Stomach smooth muscle (tissue), 2 donors: ENCODE results near the gene CCDC174.
"Not testable (repeated sequence)": the region's sequence is repeated elsewhere in the genome, so short reads cannot be mapped to it uniquely, and the experiment has no call there.

ENCODE experiments used
- H3K27ac ChIP-seq: one replicate; pipeline ENCODE4 v1.7.0; 2013; ENCODE audit warnings: mild to moderate bottlenecking, low read length, inconsistent platforms
- H3K27me3 ChIP-seq, 2 donors: one replicate each; pipeline ENCODE4 v1.7.0; 2013; ENCODE audit warnings: low read length in 2 of 2; ENCODE audit not compliant: insufficient read depth in 2 of 2, control insufficient read depth in 1 of 2
- H3K36me3 ChIP-seq, 2 donors: one replicate each; pipeline ENCODE4 v1.7.0; 2013; ENCODE audit warnings: low read length in 2 of 2; ENCODE audit not compliant: control insufficient read depth in 2 of 2, insufficient read depth in 2 of 2
- H3K4me1 ChIP-seq: one replicate; pipeline ENCODE4 v1.7.0; 2013; ENCODE audit warnings: low read length; ENCODE audit not compliant: control insufficient read depth, insufficient read depth
- H3K4me3 ChIP-seq, 2 donors: one replicate each; pipeline ENCODE4 v1.7.0; 2013; ENCODE audit warnings: low read length in 2 of 2
- H3K9ac ChIP-seq, 2 donors: one replicate each; pipeline ENCODE4 v1.7.0; 2013; ENCODE audit warnings: low read length in 2 of 2, mild to moderate bottlenecking in 1 of 2
- H3K9me3 ChIP-seq, 2 donors: one replicate each; pipeline ENCODE4 v1.7.0; 2013; ENCODE audit warnings: low read length in 2 of 2; ENCODE audit not compliant: control insufficient read depth in 2 of 2
- donor health status: healthy.
- donor health status: Pancreatic carcinoma.

CCDC174 gene

DNA sequence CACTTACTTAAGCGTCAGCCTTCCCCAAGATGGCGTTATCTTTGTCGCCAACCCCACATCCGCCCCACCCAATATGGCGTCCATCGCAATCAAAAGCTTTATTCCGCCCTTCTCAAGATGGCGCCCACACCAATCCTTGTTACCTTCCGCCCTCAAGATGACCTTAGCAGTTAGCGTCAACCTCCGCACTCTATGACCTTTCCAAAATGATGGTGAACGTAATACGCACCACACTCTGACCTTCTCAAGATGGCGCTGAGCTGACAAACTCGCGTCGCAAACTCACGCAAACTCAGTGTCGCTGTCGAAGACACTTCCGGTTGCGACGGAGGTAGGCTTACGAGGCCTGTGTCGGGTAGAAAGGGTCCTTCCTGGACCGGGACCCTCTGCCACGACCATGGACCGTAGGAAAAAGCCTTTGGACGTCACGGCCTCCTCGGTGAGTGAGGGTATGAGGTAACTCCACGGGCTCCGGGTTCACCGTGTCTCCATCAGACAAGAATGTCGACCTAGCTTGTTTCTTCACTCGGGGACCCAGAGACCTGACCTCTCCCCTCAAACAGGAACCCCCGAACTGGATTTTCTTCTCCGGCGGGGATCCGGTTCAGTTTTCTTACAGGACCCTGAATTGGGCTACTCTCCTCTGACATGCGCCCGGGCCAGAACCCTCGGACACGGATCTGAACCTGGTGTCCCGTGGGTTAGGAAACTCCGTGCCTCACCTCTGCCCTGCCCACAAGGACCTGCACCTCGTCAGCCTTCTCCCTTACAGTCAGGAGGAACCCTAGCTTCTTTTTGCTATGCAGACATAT lies at the start of gene CCDC174:
CCDC174 (plus strand) TSS at position 323 of the 812 bp plus-strand sequence; CDS start at position 398, 75 bp downstream.
- H3K4me1 ChIP-seq, result peaks cover 12% of the 10 kb centered on the region
- H3K27ac ChIP-seq, result peak within 1 kb of the TSS; percentile 87
- peak within 1 kb of the TSS; percentile 89 to 100 for H3K4me3 ChIP-seq
- H3K36me3 ChIP-seq, result peaks cover 3 to 13% of the 10 kb centered on the region in 2 donors
- peak within 1 kb of the TSS; percentile 85 to 100 for H3K9ac ChIP-seq
- no peaks in the 10 kb centered on the region for H3K27me3 ChIP-seq
- H3K9me3 ChIP-seq, result no peaks in the 10 kb centered on the region

DNA sequence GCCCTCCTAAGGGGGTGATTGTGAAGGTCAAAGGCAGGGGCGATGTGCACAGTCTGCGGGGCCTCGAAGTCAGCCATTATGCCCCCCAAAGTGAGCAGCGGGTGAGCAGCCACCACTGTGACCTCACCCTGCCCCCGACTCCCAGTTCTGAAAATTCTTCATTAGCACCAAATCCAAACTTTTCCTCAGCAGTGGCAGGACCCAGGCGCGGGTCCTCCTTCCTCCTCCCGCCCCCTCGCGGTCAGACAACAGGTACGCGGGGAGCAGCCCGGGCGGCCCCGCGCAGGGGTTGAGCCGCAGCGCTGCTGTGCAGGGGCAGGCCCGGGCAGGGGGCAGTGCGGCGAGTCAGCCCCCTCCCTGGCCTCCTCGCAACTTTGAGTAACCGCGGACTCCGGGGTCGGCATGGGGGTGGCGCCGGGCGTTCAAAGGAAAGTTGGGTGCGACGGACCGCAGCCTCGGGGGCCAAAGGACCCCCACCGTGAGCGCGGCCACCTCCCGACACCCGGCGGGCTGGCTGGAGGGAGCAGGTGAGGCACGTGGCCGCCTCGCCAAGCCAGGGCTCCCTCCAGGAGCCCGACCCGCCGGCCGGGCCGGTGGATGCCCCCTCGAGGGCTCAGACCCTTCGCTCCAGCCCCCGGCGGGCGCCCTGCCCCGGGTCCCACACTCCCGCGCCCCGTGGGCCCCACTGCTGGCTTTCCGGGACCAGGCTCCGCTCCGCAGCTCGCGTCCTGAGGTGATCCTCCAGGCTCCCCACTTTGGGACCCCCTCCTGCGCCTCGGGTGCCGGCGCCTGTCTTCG lies 49.4 kb upstream of the CCDC174 start:
- Histone ChIP-seq H3K36me3 (no peaks in the 10 kb centered on the region), H3K27me3 (peaks cover 33 to 42% of the 10 kb centered on the region in 2 donors), H3K9ac (no peak overlapping the region), H3K4me1 (peaks cover 7% of the 10 kb centered on the region), H3K4me3 (peak overlapping the region in 1 of 2 donors; percentile 40), H3K9me3 (peaks cover 4 to 5% of the 10 kb centered on the region in 2 donors), H3K27ac (no peak overlapping the region)

DNA sequence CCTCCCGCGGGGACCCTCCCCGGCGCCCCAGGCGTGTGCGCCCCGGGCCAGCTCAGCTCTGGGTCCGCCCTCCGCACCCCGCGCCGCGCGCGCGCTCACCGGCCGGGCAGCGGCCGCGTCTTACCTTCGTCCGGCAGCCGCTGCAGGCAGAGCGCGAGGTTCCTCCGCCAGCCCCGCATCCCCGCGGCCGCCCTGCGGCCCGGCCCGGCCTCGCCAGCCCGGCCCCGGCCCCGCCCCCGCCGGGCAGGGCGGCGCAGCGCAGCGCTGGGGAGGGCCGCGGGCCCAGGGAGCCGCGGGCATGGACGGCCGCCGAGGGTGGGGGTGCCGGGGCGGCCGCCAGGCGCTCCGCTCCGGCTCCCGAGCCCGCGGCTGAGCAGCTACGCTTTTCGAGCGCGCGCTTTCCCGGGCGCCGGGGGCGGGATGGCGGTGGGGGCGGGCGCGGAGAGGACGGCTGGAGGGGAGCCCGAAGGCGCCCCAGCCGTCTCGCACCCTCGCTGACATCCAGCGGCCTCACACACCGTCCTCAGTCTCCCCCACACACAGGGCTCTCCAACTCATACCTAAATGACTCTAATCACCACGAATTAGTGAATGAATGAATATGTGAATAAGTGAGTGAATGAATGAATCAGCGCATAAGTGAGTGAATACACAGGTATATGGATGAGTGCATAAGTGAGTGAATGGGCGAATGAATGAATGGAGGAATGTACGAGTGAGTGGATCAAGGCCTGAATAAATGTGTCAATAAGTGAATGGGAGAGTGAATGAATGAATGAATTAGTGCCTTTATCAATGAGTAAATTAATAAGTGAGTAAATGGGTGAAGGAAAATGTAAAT lies 48.5 kb upstream of the CCDC174 start:
- no peaks in the 10 kb centered on the region for H3K36me3 ChIP-seq
- H3K4me3 ChIP-seq, result peak overlapping the region in 1 of 2 donors; percentile 40
- H3K4me1 ChIP-seq, result peaks cover 7% of the 10 kb centered on the region
- H3K27ac ChIP-seq, result no peak overlapping the region
- peaks cover 33 to 40% of the 10 kb centered on the region in 2 donors for H3K27me3 ChIP-seq
- peaks cover 4 to 5% of the 10 kb centered on the region in 2 donors for H3K9me3 ChIP-seq
- no peak overlapping the region for H3K9ac ChIP-seq

DNA sequence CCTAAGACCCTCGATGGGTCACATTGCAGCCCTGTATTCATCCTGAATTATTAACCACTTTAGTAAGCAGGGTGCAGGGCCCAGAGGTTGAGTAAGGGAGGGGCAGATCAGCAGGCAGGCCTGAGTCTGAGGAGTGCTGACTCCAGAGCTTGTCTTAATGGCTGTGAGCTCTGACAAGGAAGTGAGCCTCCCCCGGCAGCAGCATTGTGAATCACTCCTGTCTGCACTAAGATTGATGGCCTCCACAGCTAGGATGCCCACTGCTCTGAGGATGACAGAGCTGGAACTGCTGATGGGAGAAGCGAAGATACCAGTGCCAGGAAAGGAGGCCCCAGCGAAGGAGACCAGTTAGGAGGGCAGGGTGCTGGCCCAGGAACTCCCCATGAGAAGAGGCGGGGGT lies 46.5 kb upstream of the CCDC174 start:
- peaks cover 33% of the 10 kb centered on the region in 2 donors for H3K27me3 ChIP-seq
- no peak overlapping the region for H3K27ac ChIP-seq
- H3K36me3 ChIP-seq, result no peaks in the 10 kb centered on the region

DNA sequence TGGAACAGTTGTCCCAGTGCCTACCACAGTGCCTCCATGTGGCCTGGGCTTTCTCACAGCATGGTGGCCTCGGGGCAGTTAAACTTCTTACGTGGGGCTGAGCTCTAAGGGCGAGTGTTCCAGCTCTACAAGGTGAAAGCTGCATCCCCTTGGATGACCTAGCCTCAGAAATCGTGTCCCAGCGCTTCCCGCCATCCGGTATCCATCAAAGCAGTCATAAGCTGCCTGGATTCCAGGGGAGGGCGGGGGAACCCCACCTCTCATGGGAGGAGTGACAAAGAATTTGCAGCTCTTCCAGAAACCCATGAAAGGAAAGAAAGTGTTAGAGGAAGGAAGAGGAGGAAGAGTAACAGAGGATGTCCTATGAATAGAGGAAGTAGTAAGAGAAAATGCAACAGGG lies 45.8 kb upstream of the CCDC174 start:
- H3K27ac ChIP-seq, result no peak overlapping the region
- H3K27me3 ChIP-seq, result peaks cover 28 to 34% of the 10 kb centered on the region in 2 donors
- H3K9me3 ChIP-seq, result no peaks in the 10 kb centered on the region
- no peak overlapping the region for H3K9ac ChIP-seq
- H3K4me3 ChIP-seq, result no peak overlapping the region
- H3K4me1 ChIP-seq, result peaks cover 7% of the 10 kb centered on the region
- no peaks in the 10 kb centered on the region for H3K36me3 ChIP-seq

More for the DNA sequence above, 46.5 kb upstream of the CCDC174 start:
- no peak overlapping the region for H3K4me3 ChIP-seq
- no peaks in the 10 kb centered on the region for H3K9me3 ChIP-seq
- H3K9ac ChIP-seq, result no peak overlapping the region
- peaks cover 7% of the 10 kb centered on the region for H3K4me1 ChIP-seq

DNA sequence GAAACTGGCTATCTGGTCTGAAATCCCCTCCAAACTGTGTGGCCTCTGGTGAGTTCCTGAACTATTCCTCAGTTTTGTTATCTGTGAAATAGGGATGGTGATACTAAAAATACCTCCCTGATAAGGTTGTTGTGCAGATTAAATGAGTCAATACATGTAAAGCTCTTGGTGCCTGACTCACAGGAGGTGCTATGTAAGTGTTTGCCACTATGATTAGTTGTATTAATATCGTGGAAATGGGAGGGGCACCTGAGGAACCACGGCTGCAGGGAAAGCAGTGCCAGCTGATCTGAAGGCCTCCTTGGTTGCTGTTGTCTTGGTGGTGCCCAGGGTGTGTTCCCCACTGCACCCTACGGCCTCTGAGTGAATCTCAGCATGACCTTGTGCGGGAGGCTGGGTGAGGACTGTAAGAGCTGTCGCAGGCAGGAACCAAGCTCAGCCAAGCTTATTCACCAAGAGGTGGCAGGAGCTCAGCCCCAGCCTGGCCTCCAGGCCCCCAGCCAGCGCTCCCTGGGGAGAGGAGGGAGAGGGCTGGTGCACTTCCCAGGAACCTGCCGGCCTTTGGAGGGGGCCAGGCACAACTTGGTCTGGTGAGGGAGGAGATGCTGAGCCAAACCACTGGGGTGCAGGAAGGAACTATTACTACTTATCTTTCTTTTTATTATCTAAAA lies 44.8 kb upstream of the CCDC174 start:
- H3K27ac ChIP-seq, result no peak overlapping the region
- H3K9me3 ChIP-seq, result no peaks in the 10 kb centered on the region
- peaks cover 7% of the 10 kb centered on the region for H3K4me1 ChIP-seq
- no peaks in the 10 kb centered on the region for H3K36me3 ChIP-seq
- no peak overlapping the region for H3K4me3 ChIP-seq
- peaks cover 18 to 27% of the 10 kb centered on the region in 2 donors for H3K27me3 ChIP-seq
- no peak overlapping the region for H3K9ac ChIP-seq

DNA sequence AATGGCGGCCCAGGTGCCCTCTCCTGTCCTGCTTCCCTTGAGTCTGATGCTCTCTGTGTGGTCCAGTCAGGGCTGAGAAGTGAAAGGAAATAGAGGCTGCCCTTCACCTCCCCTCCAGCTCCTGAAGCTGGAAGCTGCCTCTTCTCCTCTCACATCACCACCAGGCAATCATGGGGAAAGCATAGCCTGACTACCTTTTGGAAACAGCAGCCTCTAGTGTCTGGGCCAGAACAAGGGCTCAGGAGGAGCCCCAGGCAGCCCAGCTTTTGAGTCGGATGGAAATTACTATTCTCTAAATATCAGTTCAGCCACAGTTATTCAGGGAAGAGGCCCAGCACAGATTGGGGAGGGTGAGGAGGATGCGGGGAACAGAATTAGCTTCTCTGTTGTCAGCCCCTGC lies 43.3 kb upstream of the CCDC174 start:
- Histone ChIP-seq H3K27ac (no peak overlapping the region), H3K9me3 (no peaks in the 10 kb centered on the region), H3K9ac (no peak overlapping the region), H3K4me3 (no peak overlapping the region), H3K27me3 (peaks cover 14 to 17% of the 10 kb centered on the region in 2 donors), H3K36me3 (no peaks in the 10 kb centered on the region), H3K4me1 (no peaks in the 10 kb centered on the region)

DNA sequence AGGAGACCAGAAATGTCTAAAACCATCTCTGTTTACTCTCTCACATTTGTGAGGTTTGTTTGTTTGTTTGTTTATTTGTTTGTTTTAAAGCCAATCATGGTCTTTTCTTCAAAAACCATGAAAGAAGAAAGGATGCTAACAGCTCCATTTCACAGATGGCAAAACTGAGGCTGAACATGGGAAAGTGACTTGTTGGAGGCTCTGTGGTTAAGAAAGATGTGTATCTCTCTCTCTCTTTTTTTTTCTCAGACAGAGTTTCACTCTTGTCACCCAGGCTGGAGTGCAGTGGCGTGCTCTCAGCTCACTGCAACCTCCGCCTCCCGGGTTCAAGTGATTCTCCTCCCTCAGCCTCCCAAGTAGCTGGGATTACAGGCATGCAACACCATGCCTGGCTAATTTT lies 42.5 kb upstream of the CCDC174 start:
- H3K4me3 ChIP-seq, H3K9me3 ChIP-seq, H3K36me3 ChIP-seq, H3K4me1 ChIP-seq, H3K9ac ChIP-seq, H3K27ac ChIP-seq: not testable (repeated sequence)
- peaks cover 7 to 11% of the 10 kb centered on the region in 2 donors for H3K27me3 ChIP-seq

DNA sequence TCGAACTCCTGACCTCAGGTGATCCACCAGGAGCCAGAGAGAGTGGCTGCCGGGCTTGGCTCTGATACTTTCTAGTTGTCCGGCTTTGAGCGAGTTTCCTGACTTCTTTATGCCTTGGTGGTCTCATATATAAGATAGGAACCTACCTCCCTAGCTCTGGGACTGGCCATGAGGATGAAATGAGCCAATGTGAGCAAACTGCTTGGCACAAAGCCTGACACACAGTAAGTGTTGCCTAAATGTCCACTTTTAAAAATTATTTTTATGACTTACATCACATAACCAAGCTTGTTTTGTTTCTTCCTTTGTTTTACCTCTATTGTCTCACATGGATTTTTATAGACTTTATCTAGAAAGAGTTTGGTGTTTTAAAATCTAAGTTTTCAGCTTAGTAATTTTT lies 42.1 kb upstream of the CCDC174 start:
- Histone ChIP-seq H3K9me3 (no peaks in the 10 kb centered on the region), H3K27me3 (peaks cover 5 to 7% of the 10 kb centered on the region in 2 donors), H3K36me3 (no peaks in the 10 kb centered on the region), H3K4me1 (no peaks in the 10 kb centered on the region), H3K9ac (no peak overlapping the region), H3K4me3 (no peak overlapping the region), H3K27ac (no peak overlapping the region)

DNA sequence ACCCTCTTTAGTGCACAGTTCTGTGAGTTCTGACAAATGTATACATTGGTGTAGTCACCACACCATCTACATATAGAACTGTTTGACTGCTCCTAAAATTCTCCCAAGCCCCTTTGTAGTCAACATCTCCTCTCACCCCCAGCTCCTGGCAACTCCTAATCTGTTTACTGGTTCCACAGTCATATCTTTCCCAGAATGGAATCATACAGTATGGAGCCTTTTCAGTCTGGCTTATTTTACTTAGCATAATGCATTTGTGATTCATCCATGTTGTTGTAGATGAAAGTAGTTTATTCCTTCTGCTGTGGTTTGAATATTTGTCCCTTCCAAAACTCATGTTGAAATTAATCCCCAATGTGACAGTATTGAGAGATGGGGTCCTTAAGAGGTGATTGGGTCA lies 41.6 kb upstream of the CCDC174 start:
- H3K4me3 ChIP-seq, result no peak overlapping the region
- H3K9me3 ChIP-seq, result no peaks in the 10 kb centered on the region
- H3K36me3 ChIP-seq, result no peaks in the 10 kb centered on the region
- no peak overlapping the region for H3K27ac ChIP-seq
- H3K27me3 ChIP-seq, result peaks cover 2 to 5% of the 10 kb centered on the region in 2 donors
- H3K4me1 ChIP-seq, result no peaks in the 10 kb centered on the region
- H3K9ac ChIP-seq, result no peak overlapping the region
